GM18507 (cell line): ENCODE data around the gene GJA9.
"Not testable (repeated sequence)": the region's sequence is repeated elsewhere in the genome, so short reads cannot be mapped to it uniquely, and the experiment has no call there.

ENCODE experiments used
- DNase-seq: peaks from one replicate; pipeline ENCODE4 v3.0.0; 2011; ENCODE audit warnings: low read depth; ENCODE audit not compliant: insufficient read length; ENCODE audit errors: extremely low spot score
- FAIRE-seq: peaks from 2 replicates; lab custom pipeline; 2011; peaks lifted over from hg19 to GRCh38; lab: Jason Lieb, UNC

The GJA9 gene

GRCh38 chr1:38885092-38885491 lies 3.7 kb upstream of the GJA9 start:
- DNase-seq (no peak), FAIRE-seq (no peak)

- no peak for FAIRE-seq
- DNase-seq, result no peak
These were observed 5.6 kb downstream of the GJA9 start for GRCh38 chr1:38875811-38876210.

GRCh38 chr1:38873027-38873969 lies 8.1 kb downstream of the GJA9 start, which contains the start of gene MYCBP:
Gene MYCBP (minus strand): TSS chr1:38873348. CDS start chr1:38873305, 43 bp downstream.
- FAIRE-seq (peak; percentile 96), DNase-seq (peak; percentile 99)

GRCh38 chr1:38872401-38873026 lies 8.9 kb downstream of the GJA9 start:
- DNase-seq, result no peak

GRCh38 chr1:38870996-38871395 lies 10.4 kb downstream of the GJA9 start:
- DNase-seq (no peak), FAIRE-seq (no peak)

More at GRCh38 chr1:38872401-38873026, 8.9 kb downstream of the GJA9 start:
- FAIRE-seq, result peak; percentile 67

- FAIRE-seq, result no peak
- DNase-seq, result no peak
These were observed 14.2 kb downstream of the GJA9 start for GRCh38 chr1:38867208-38867607.

- DNase-seq, result no peak
- no peak for FAIRE-seq
These were observed 16.2 kb downstream of the GJA9 start for GRCh38 chr1:38865112-38865715.

GRCh38 chr1:38860454-38860795 lies 21.0 kb downstream of the GJA9 start:
- DNase-seq, result no peak
- FAIRE-seq, result no peak

- DNase-seq (peak; percentile 99), FAIRE-seq (peak; percentile 86)
These were observed 21.6 kb downstream of the GJA9 start, which contains the start of gene RRAGC for GRCh38 chr1:38859561-38860453. Gene RRAGC (minus strand): TSS chr1:38859772. CDS start chr1:38859646, 126 bp downstream.

GRCh38 chr1:38858833-38859560 lies 22.4 kb downstream of the GJA9 start:
- DNase-seq (no peak), FAIRE-seq (no peak)

- FAIRE-seq (peak; percentile 33), DNase-seq (no peak)
These were observed 28.6 kb downstream of the GJA9 start for GRCh38 chr1:38852780-38853179.

- DNase-seq (no peak), FAIRE-seq (peak; percentile 65)
These were observed 33.3 kb downstream of the GJA9 start for GRCh38 chr1:38848071-38848470.

GRCh38 chr1:38846210-38846609 lies 35.2 kb downstream of the GJA9 start:
- DNase-seq (no peak), FAIRE-seq (no peak)

GRCh38 chr1:38845088-38845487 lies 36.3 kb downstream of the GJA9 start:
- not testable (repeated sequence) for FAIRE-seq, DNase-seq

- no peak for FAIRE-seq
These were observed 41.1 kb downstream of the GJA9 start for GRCh38 chr1:38840281-38840680.

GRCh38 chr1:38839363-38839762 lies 42.0 kb downstream of the GJA9 start:
- FAIRE-seq, result no peak
- no peak for DNase-seq

More at GRCh38 chr1:38840281-38840680, 41.1 kb downstream of the GJA9 start:
- DNase-seq, result no peak

- not testable (repeated sequence) for FAIRE-seq, DNase-seq
These were observed 45.1 kb downstream of the GJA9 start for GRCh38 chr1:38836316-38836715.
